ENCODE measurements around the gene CCT6A. TPM values are rescaled to one million over a fixed set of nuclear protein-coding genes. Genes with fewer than 3 reads are reported as not detected.
A peak's percentile ranks its signal among the peaks of the same experiment; 100 is the strongest.

CCT6A gene
- total and polyA plus RNA-seq, 9 of the 15 experiments (the other 6 are each of a cell fraction or from before 2014, with no cell fraction given): 244 to 708 (median 387) TPM

DNA sequence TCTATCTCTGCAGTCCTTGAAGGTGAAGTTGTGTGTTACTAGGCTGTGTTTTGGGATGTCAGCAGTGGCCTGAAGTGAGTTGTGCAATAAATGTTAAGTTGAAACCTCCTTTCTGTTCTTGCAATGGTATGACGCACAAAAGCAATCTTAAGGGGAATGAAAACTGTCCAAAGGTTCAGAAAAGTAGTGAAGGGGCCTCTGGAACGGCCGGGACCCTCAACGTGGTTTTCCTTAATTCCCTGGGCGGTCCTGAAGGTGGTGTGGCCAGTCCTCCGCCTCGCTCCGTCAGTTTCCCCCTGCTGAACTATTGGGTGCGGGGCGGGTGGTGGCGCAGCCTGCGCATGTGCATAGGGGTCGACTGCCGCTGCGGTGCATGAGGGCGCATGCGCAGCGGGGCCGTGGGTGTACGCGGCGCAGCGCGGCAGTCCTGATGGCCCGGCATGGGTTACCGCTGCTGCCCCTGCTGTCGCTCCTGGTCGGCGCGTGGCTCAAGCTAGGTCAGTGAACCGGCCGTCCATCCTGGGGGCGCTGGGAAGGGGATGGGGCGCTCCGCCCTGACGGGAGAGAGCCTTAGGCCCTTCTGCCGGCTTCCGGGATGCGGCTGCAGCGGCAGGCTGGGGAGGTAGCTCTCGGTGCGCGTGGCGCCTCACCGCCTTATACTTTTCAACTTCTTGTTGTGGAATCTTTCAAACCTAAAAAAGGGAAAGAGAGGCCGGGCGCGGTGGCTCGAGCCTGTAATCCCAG is 12.5 kb downstream of the CCT6A start, which contains the start of gene SUMF2 (continued):
- TF ChIP-seq, protein P1, sequence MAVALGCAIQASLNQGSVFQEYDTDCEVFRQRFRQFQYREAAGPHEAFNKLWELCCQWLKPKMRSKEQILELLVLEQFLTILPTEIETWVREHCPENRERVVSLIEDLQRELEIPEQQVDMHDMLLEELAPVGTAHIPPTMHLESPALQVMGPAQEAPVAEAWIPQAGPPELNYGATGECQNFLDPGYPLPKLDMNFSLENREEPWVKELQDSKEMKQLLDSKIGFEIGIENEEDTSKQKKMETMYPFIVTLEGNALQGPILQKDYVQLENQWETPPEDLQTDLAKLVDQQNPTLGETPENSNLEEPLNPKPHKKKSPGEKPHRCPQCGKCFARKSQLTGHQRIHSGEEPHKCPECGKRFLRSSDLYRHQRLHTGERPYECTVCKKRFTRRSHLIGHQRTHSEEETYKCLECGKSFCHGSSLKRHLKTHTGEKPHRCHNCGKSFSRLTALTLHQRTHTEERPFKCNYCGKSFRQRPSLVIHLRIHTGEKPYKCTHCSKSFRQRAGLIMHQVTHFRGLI (CRISPR knock-in tag; IDR thresholded peaks at IDR 0.05): no peak
- TF ChIP-seq TCF7 (IDR thresholded peaks at IDR 0.05; ENCODE audit: borderline replicate concordance) (no peak), ZNF778 (CRISPR knock-in tag; IDR thresholded peaks at IDR 0.05) (no peak), NEUROD1 (IDR thresholded peaks at IDR 0.05; ENCODE audit: borderline replicate concordance, low read depth, low read length, partially characterized antibody) (peak; percentile 43), DMBX1 (CRISPR knock-in tag; IDR thresholded peaks at IDR 0.05; ENCODE audit: borderline replicate concordance) (no peak; the same call in 1 of the 2 replicates), NCOR1 (IDR thresholded peaks at IDR 0.05) (no peak), ELF4 (CRISPR knock-in tag; IDR thresholded peaks at IDR 0.05) (peak; percentile 40; the same call in 1 of the 2 replicates), ZNF764 (CRISPR knock-in tag; IDR thresholded peaks at IDR 0.05; ENCODE audit: low read depth) (0 out of 2 replicates have a peak, but pooled peaks have one; percentile 8), HLTF (IDR thresholded peaks at IDR 0.05) (no peak; the same call in 1 of the 2 replicates)
- TF ChIP-seq, protein P2, sequence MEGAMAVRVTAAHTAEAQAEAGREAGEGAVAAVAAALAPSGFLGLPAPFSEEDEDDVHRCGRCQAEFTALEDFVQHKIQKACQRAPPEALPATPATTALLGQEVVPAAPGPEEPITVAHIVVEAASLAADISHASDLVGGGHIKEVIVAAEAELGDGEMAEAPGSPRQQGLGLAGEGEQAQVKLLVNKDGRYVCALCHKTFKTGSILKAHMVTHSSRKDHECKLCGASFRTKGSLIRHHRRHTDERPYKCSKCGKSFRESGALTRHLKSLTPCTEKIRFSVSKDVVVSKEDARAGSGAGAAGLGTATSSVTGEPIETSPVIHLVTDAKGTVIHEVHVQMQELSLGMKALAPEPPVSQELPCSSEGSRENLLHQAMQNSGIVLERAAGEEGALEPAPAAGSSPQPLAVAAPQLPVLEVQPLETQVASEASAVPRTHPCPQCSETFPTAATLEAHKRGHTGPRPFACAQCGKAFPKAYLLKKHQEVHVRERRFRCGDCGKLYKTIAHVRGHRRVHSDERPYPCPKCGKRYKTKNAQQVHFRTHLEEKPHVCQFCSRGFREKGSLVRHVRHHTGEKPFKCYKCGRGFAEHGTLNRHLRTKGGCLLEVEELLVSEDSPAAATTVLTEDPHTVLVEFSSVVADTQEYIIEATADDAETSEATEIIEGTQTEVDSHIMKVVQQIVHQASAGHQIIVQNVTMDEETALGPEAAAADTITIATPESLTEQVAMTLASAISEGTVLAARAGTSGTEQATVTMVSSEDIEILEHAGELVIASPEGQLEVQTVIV (CRISPR knock-in tag; IDR thresholded peaks at IDR 0.05; ENCODE audit: borderline replicate concordance): no peak
- TF ChIP-seq, protein P3, sequence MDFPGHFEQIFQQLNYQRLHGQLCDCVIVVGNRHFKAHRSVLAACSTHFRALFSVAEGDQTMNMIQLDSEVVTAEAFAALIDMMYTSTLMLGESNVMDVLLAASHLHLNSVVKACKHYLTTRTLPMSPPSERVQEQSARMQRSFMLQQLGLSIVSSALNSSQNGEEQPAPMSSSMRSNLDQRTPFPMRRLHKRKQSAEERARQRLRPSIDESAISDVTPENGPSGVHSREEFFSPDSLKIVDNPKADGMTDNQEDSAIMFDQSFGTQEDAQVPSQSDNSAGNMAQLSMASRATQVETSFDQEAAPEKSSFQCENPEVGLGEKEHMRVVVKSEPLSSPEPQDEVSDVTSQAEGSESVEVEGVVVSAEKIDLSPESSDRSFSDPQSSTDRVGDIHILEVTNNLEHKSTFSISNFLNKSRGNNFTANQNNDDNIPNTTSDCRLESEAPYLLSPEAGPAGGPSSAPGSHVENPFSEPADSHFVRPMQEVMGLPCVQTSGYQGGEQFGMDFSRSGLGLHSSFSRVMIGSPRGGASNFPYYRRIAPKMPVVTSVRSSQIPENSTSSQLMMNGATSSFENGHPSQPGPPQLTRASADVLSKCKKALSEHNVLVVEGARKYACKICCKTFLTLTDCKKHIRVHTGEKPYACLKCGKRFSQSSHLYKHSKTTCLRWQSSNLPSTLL (IDR thresholded peaks at IDR 0.05): no peak
- TF ChIP-seq, protein P4, sequence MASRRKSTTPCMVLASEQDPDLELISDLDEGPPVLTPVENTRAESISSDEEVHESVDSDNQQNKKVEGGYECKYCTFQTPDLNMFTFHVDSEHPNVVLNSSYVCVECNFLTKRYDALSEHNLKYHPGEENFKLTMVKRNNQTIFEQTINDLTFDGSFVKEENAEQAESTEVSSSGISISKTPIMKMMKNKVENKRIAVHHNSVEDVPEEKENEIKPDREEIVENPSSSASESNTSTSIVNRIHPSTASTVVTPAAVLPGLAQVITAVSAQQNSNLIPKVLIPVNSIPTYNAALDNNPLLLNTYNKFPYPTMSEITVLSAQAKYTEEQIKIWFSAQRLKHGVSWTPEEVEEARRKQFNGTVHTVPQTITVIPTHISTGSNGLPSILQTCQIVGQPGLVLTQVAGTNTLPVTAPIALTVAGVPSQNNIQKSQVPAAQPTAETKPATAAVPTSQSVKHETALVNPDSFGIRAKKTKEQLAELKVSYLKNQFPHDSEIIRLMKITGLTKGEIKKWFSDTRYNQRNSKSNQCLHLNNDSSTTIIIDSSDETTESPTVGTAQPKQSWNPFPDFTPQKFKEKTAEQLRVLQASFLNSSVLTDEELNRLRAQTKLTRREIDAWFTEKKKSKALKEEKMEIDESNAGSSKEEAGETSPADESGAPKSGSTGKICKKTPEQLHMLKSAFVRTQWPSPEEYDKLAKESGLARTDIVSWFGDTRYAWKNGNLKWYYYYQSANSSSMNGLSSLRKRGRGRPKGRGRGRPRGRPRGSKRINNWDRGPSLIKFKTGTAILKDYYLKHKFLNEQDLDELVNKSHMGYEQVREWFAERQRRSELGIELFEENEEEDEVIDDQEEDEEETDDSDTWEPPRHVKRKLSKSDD (conservative IDR thresholded peaks at IDR 0.05; ENCODE audit: low read length): no peak
- TF ChIP-seq, protein P5, sequence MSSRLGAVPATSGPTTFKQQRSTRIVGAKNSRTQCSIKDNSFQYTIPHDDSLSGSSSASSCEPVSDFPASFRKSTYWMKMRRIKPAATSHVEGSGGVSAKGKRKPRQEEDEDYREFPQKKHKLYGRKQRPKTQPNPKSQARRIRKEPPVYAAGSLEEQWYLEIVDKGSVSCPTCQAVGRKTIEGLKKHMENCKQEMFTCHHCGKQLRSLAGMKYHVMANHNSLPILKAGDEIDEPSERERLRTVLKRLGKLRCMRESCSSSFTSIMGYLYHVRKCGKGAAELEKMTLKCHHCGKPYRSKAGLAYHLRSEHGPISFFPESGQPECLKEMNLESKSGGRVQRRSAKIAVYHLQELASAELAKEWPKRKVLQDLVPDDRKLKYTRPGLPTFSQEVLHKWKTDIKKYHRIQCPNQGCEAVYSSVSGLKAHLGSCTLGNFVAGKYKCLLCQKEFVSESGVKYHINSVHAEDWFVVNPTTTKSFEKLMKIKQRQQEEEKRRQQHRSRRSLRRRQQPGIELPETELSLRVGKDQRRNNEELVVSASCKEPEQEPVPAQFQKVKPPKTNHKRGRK (tag; IDR thresholded peaks at IDR 0.05): no peak
- TF ChIP-seq, protein P6, sequence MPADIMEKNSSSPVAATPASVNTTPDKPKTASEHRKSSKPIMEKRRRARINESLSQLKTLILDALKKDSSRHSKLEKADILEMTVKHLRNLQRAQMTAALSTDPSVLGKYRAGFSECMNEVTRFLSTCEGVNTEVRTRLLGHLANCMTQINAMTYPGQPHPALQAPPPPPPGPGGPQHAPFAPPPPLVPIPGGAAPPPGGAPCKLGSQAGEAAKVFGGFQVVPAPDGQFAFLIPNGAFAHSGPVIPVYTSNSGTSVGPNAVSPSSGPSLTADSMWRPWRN (IDR thresholded peaks at IDR 0.05; ENCODE audit: low read depth): no peak
